ENCODE data around the gene LRRN3. TPM values are rescaled to one million over a fixed set of nuclear protein-coding genes. Genes with fewer than 3 reads are reported as not detected.

LRRN3 gene
- total RNA-seq, 1 donor from 2014 or later: 6.1 TPM

- DNase-seq: no peak
- peak in 1 of 2 donors; percentile 69 for ATAC-seq
Measured at GRCh38 chr7:111083413-111083812, 7.5 kb upstream of the LRRN3 start.

GRCh38 chr7:111085356-111085755, 5.6 kb upstream of the LRRN3 start:
- Histone ChIP-seq H3K27ac (no peak overlapping the region), H3K4me1 (peaks cover 9% of the 10 kb centered on the region), H3K27me3 (ENCODE audit: low read depth) (no peaks in the 10 kb centered on the region), H3K9me3 (no peaks in the 10 kb centered on the region), H3K4me3 (no peak overlapping the region), H3K36me3 (no peaks in the 10 kb centered on the region)
- TF ChIP-seq CTCF (IDR thresholded peaks at IDR 0.05): no peak
- intact Hi-C loops (cut with DNase I): no loop called here
- ATAC-seq: no peak
- DNase-seq: no peak

More at GRCh38 chr7:111083413-111083812, 7.5 kb upstream of the LRRN3 start:
- no peaks in the 10 kb centered on the region for H3K9me3 ChIP-seq
- H3K4me1 ChIP-seq: peaks cover 6% of the 10 kb centered on the region
- no peak overlapping the region for H3K4me3 ChIP-seq
- H3K36me3 ChIP-seq: no peaks in the 10 kb centered on the region
- H3K27me3 ChIP-seq (ENCODE audit: low read depth): no peaks in the 10 kb centered on the region
- intact Hi-C loops (cut with DNase I): no loop called here
- TF ChIP-seq CTCF (IDR thresholded peaks at IDR 0.05): no peak
- no peak overlapping the region for H3K27ac ChIP-seq

- ATAC-seq: no peak
Measured at GRCh38 chr7:111086532-111086931, 4.4 kb upstream of the LRRN3 start.

GRCh38 chr7:111088328-111088727, 2.6 kb upstream of the LRRN3 start:
- no peaks in the 10 kb centered on the region for H3K27me3 ChIP-seq (ENCODE audit: low read depth)
- no peak for ATAC-seq
- peaks cover 10% of the 10 kb centered on the region for H3K4me1 ChIP-seq
- no peaks in the 10 kb centered on the region for H3K9me3 ChIP-seq
- intact Hi-C loops (cut with DNase I): no loop called here
- H3K27ac ChIP-seq: no peak overlapping the region
- no peak for TF ChIP-seq CTCF (IDR thresholded peaks at IDR 0.05)
- H3K4me3 ChIP-seq: no peak overlapping the region
- no peaks in the 10 kb centered on the region for H3K36me3 ChIP-seq
- no peak for DNase-seq

More at GRCh38 chr7:111086532-111086931, 4.4 kb upstream of the LRRN3 start:
- Histone ChIP-seq H3K4me1 (peaks cover 11% of the 10 kb centered on the region), H3K36me3 (no peaks in the 10 kb centered on the region), H3K9me3 (no peaks in the 10 kb centered on the region), H3K27ac (no peak overlapping the region), H3K4me3 (no peak overlapping the region), H3K27me3 (ENCODE audit: low read depth) (no peaks in the 10 kb centered on the region)
- no peak for TF ChIP-seq CTCF (IDR thresholded peaks at IDR 0.05)
- no peak for DNase-seq
- intact Hi-C loops (cut with DNase I): no loop called here

- Histone ChIP-seq H3K27me3 (ENCODE audit: low read depth) (no peaks in the 10 kb centered on the region), H3K36me3 (no peaks in the 10 kb centered on the region), H3K27ac (no peak overlapping the region), H3K4me1 (peaks cover 5% of the 10 kb centered on the region), H3K4me3 (no peak overlapping the region), H3K9me3 (no peaks in the 10 kb centered on the region)
- intact Hi-C loops (cut with DNase I): no loop called here
- peak; percentile 75 for TF ChIP-seq CTCF (IDR thresholded peaks at IDR 0.05)
- DNase-seq: no peak
- peak in 1 of 2 donors; percentile 77 for ATAC-seq
Measured at GRCh38 chr7:111089822-111090426, 1.0 kb upstream of the LRRN3 start.

Data from lower lobe of right lung (tissue), 2 donors.